ENCODE results near the gene STT3A. TPM values are rescaled to one million over a fixed set of nuclear protein-coding genes. Genes with fewer than 3 reads are reported as not detected.

The STT3A gene
- total and polyA plus RNA-seq, 12 donors: 19.5 to 83.9 (median 58.5) TPM

GRCh38 chr11:125609545-125609944, 16.9 kb downstream of the STT3A start:
- Histone ChIP-seq H3K27ac (no peak overlapping the region), H3K36me3 (peaks cover 3 to 100% (median 96%) of the 10 kb centered on the region in 9 donors), H3K4me1 (no peaks in the 10 kb centered on the region), H3K27me3 (no peaks in the 10 kb centered on the region), H3K4me3 (no peak overlapping the region), H3K9me3 (no peaks in the 10 kb centered on the region)
- ATAC-seq (no peak), DNase-seq (no peak)
- WGBS, 2 donors: 90 to 94% methylated on average over 7 of the region's 7 CpGs
- TF ChIP-seq CTCF (IDR thresholded peaks at IDR 0.05): no peak
- intact Hi-C loops (cut with DNase I): loop anchor here in 1 of 10 donors (5.0 kb wide), 1 partner anchor 37 kb away; no protein-coding TSS in a partner anchor

GRCh38 chr11:125618383-125618782, 25.7 kb downstream of the STT3A start:
- Histone ChIP-seq H3K27ac (no peak overlapping the region), H3K4me3 (no peak overlapping the region), H3K36me3 (peaks cover 0 to 94% (median 75%) of the 10 kb centered on the region in 9 donors), H3K9me3 (no peaks in the 10 kb centered on the region), H3K4me1 (peaks cover 0 to 4% (median 0%) of the 10 kb centered on the region in 9 donors), H3K27me3 (no peaks in the 10 kb centered on the region)
- 92% methylated on average over 4 of the region's 4 CpGs for whole genome bisulfite sequencing, 2 donors
- ATAC-seq (no peak), DNase-seq (no peak)
- intact Hi-C loops (cut with DNase I): no loop called here
- TF ChIP-seq CTCF (IDR thresholded peaks at IDR 0.05): no peak

- TF ChIP-seq CTCF (IDR thresholded peaks at IDR 0.05): no peak
- intact Hi-C loops (cut with DNase I): loop anchor here in 6 of 10 donors (5.0 to 10.0 kb wide), 4 partner anchors 50 to 263 kb away; partner anchors contain the start of genes HYLS1 (in 2 of the 6) and EI24 (in 1 of the 6)
- ATAC-seq (no peak), DNase-seq (no peak)
- Histone ChIP-seq H3K27me3 (no peaks in the 10 kb centered on the region), H3K4me3 (no peak overlapping the region), H3K9me3 (no peaks in the 10 kb centered on the region), H3K4me1 (peaks cover 0 to 24% (median 20%) of the 10 kb centered on the region in 9 donors), H3K27ac (no peak overlapping the region), H3K36me3 (peaks cover 0 to 58% (median 45%) of the 10 kb centered on the region in 9 donors)
- 74 to 84% methylated on average over 2 of the region's 2 CpGs for WGBS, 2 donors
These were observed 29.3 kb downstream of the STT3A start for GRCh38 chr11:125621995-125622394.

GRCh38 chr11:125623064-125623463, 30.4 kb downstream of the STT3A start:
- Histone ChIP-seq H3K4me3 (no peak overlapping the region), H3K27ac (no peak overlapping the region), H3K4me1 (peaks cover 0 to 28% (median 20%) of the 10 kb centered on the region in 9 donors), H3K36me3 (peaks cover 0 to 47% (median 36%) of the 10 kb centered on the region in 9 donors), H3K9me3 (no peaks in the 10 kb centered on the region), H3K27me3 (no peaks in the 10 kb centered on the region)
- no peak for TF ChIP-seq CTCF (IDR thresholded peaks at IDR 0.05)
- intact Hi-C loops (cut with DNase I): loop anchor here in 6 of 10 donors (5.0 to 10.0 kb wide), 4 partner anchors 51 to 262 kb away; partner anchors contain the start of genes HYLS1 (in 2 of the 6) and EI24 (in 1 of the 6)
- DNase-seq (no peak), ATAC-seq (no peak)
- 93 to 97% methylated on average over 1 of the region's 1 CpG for WGBS, 2 donors

All from heart right ventricle (tissue), 16 donors.